Measurements from ENCODE around the gene RBM19.

RBM19 gene

GRCh38 chr12:113772505-113773030 lies 193.6 kb downstream of the RBM19 start:
- Histone ChIP-seq H3K4me1 (ENCODE audit: control insufficient read depth, insufficient read depth, low read length, poor library complexity, severe bottlenecking) (no peaks in the 10 kb centered on the region), H3K36me3 (ENCODE audit: control insufficient read depth, insufficient read depth, low read length) (no peaks in the 10 kb centered on the region), H3K27me3 (replicated peaks; ENCODE audit: control insufficient read depth, insufficient read depth, low read length, poor library complexity, severe bottlenecking) (no peaks in the 10 kb centered on the region), H3K4me3 (ENCODE audit: insufficient read depth, low read depth, low read length, poor library complexity, severe bottlenecking) (no peak overlapping the region), H3K27ac (ENCODE audit: insufficient read depth, low read length, poor library complexity, severe bottlenecking) (no peak overlapping the region), H3K9me3 (ENCODE audit: control insufficient read depth, low read length) (no peaks in the 10 kb centered on the region)
- DNase-seq, result no peak

GRCh38 chr12:113770389-113770865 lies 195.7 kb downstream of the RBM19 start:
- Histone ChIP-seq H3K4me1 (ENCODE audit: control insufficient read depth, insufficient read depth, low read length, poor library complexity, severe bottlenecking) (no peaks in the 10 kb centered on the region), H3K9me3 (ENCODE audit: control insufficient read depth, low read length) (no peaks in the 10 kb centered on the region), H3K27me3 (replicated peaks; ENCODE audit: control insufficient read depth, insufficient read depth, low read length, poor library complexity, severe bottlenecking) (no peaks in the 10 kb centered on the region), H3K36me3 (ENCODE audit: control insufficient read depth, insufficient read depth, low read length) (no peaks in the 10 kb centered on the region), H3K4me3 (ENCODE audit: insufficient read depth, low read depth, low read length, poor library complexity, severe bottlenecking) (no peak overlapping the region), H3K27ac (ENCODE audit: insufficient read depth, low read length, poor library complexity, severe bottlenecking) (no peak overlapping the region)
- DNase-seq, result no peak

GRCh38 chr12:113769305-113769704 lies 196.8 kb downstream of the RBM19 start:
- no peaks in the 10 kb centered on the region for H3K4me1 ChIP-seq (ENCODE audit: control insufficient read depth, insufficient read depth, low read length, poor library complexity, severe bottlenecking)
- no peaks in the 10 kb centered on the region for H3K27me3 ChIP-seq (replicated peaks; ENCODE audit: control insufficient read depth, insufficient read depth, low read length, poor library complexity, severe bottlenecking)
- no peak overlapping the region for H3K4me3 ChIP-seq (ENCODE audit: insufficient read depth, low read depth, low read length, poor library complexity, severe bottlenecking)
- no peaks in the 10 kb centered on the region for H3K36me3 ChIP-seq (ENCODE audit: control insufficient read depth, insufficient read depth, low read length)
- DNase-seq, result no peak
- no peaks in the 10 kb centered on the region for H3K9me3 ChIP-seq (ENCODE audit: control insufficient read depth, low read length)
- no peak overlapping the region for H3K27ac ChIP-seq (ENCODE audit: insufficient read depth, low read length, poor library complexity, severe bottlenecking)

- Histone ChIP-seq H3K4me1 (ENCODE audit: control insufficient read depth, insufficient read depth, low read length, poor library complexity, severe bottlenecking) (no peaks in the 10 kb centered on the region), H3K36me3 (ENCODE audit: control insufficient read depth, insufficient read depth, low read length) (no peaks in the 10 kb centered on the region), H3K4me3 (ENCODE audit: insufficient read depth, low read depth, low read length, poor library complexity, severe bottlenecking) (no peak overlapping the region), H3K27me3 (replicated peaks; ENCODE audit: control insufficient read depth, insufficient read depth, low read length, poor library complexity, severe bottlenecking) (no peaks in the 10 kb centered on the region), H3K9me3 (ENCODE audit: control insufficient read depth, low read length) (no peaks in the 10 kb centered on the region), H3K27ac (ENCODE audit: insufficient read depth, low read length, poor library complexity, severe bottlenecking) (no peak overlapping the region)
- no peak for DNase-seq
These were observed 197.3 kb downstream of the RBM19 start for GRCh38 chr12:113768850-113769249.

- H3K9me3 ChIP-seq (ENCODE audit: control insufficient read depth, low read length), result no peaks in the 10 kb centered on the region
- no peaks in the 10 kb centered on the region for H3K36me3 ChIP-seq (ENCODE audit: control insufficient read depth, insufficient read depth, low read length)
- no peaks in the 10 kb centered on the region for H3K27me3 ChIP-seq (replicated peaks; ENCODE audit: control insufficient read depth, insufficient read depth, low read length, poor library complexity, severe bottlenecking)
- no peak overlapping the region for H3K27ac ChIP-seq (ENCODE audit: insufficient read depth, low read length, poor library complexity, severe bottlenecking)
- DNase-seq, result no peak
- H3K4me3 ChIP-seq (ENCODE audit: insufficient read depth, low read depth, low read length, poor library complexity, severe bottlenecking), result no peak overlapping the region
- H3K4me1 ChIP-seq (ENCODE audit: control insufficient read depth, insufficient read depth, low read length, poor library complexity, severe bottlenecking), result no peaks in the 10 kb centered on the region
These were observed 198.9 kb downstream of the RBM19 start for GRCh38 chr12:113766879-113767878.
